Effector memory CD4-positive, alpha-beta T cell (primary cell): ENCODE data around the gene SMIM1.

Experiments
- DNase-seq, 3 donors: peaks; one replicate each; pipeline ENCODE4 v3.0.0-alpha.2; 2020
- H3K27ac ChIP-seq: 2 replicates; pipeline ENCODE4 v1.7.0; 2013; ENCODE audit warnings: mild to moderate bottlenecking, low read length, moderate library complexity; ENCODE audit not compliant: insufficient read depth, poor library complexity, severe bottlenecking
- H3K27me3 ChIP-seq: replicated peaks from 2 replicates; pipeline ENCODE4 v1.7.0; 2013; ENCODE audit warnings: mild to moderate bottlenecking, low read length; ENCODE audit not compliant: insufficient read depth, control insufficient read depth, poor library complexity, severe bottlenecking
- H3K36me3 ChIP-seq: 2 replicates; pipeline ENCODE4 v1.7.0; 2013; ENCODE audit warnings: mild to moderate bottlenecking, low read length, moderate library complexity; ENCODE audit not compliant: control insufficient read depth, insufficient read depth
- H3K4me1 ChIP-seq: 2 replicates; pipeline ENCODE4 v1.7.0; 2013; ENCODE audit warnings: low read length, mild to moderate bottlenecking; ENCODE audit not compliant: control insufficient read depth, insufficient read depth, poor library complexity, severe bottlenecking
- H3K4me3 ChIP-seq: 2 replicates; pipeline ENCODE4 v1.7.0; 2013; ENCODE audit warnings: low read length, low read depth, mild to moderate bottlenecking; ENCODE audit not compliant: insufficient read depth, poor library complexity, severe bottlenecking
- H3K9me3 ChIP-seq: 2 replicates; pipeline ENCODE4 v1.7.0; 2013; ENCODE audit warnings: mild to moderate bottlenecking, low read length, moderate library complexity; ENCODE audit not compliant: control insufficient read depth

The SMIM1 gene

DNA sequence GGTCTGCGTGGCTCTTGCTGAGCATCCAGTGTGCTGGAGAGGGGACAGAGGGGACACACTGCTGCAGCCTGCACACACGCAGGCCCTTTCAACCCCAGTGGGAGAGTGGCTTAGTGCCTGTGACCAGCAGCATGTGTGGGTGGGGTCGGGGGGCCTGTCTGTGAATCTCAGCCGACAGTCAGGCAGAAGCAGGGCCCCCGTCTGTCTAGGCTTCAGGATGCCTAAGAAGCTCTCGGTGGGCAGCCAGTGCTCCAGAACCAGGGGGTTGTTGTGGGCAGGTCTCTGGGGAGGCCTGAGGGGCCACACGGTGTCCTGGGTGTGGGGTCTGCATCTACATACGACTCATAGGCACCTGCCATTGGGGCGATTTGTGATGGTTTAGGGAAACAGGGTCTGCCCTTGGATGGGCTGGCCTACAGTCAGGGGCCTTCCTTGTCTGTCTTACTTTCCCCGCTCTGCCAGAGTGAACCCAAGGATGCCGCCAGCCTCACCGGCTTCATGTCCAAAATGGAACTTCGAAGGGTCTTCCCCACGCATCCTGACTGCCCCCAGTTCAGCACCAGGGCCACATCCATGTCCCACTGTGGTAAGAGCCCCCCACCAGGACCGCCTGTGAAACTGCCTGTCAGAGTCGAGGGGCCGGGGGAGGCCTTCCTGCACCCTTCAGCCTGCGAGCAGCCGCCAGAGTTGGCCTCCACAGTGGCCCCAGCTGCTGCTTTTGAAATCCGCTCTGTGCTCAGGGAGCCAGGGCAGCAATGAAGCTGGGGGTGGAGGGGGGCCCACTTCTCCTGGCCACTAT is 18.7 kb upstream of the SMIM1 start:
- no peaks in the 10 kb centered on the region for H3K36me3 ChIP-seq
- no peak overlapping the region for H3K27ac ChIP-seq
- DNase-seq, result no peak
- no peaks in the 10 kb centered on the region for H3K27me3 ChIP-seq
- no peak overlapping the region for H3K4me3 ChIP-seq
- no peaks in the 10 kb centered on the region for H3K4me1 ChIP-seq
- H3K9me3 ChIP-seq, result no peaks in the 10 kb centered on the region

DNA sequence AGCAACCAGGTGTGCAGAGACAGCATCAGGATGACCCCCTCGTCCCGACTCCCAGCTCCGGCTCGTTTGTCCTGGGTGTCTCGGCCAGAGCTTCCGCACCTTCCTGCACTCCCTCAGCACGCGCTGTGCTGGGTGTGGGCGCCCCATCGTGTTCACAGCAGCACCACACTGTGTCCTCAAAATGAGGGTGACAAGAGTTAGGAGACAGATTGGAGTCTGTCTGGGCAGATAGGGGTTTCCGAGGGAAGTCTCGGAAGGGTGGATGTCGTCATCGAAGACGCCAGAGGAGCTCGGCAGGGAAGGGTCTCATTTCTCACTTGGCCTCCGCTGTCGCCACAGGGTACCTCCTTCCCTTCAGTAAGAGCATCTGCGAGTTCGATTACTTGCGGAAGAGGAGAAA is 16.2 kb upstream of the SMIM1 start:
- H3K9me3 ChIP-seq, result no peaks in the 10 kb centered on the region
- no peaks in the 10 kb centered on the region for H3K27me3 ChIP-seq
- H3K27ac ChIP-seq, result no peak overlapping the region
- no peak for DNase-seq
- no peaks in the 10 kb centered on the region for H3K36me3 ChIP-seq
- H3K4me1 ChIP-seq, result no peaks in the 10 kb centered on the region
- H3K4me3 ChIP-seq, result no peak overlapping the region

DNA sequence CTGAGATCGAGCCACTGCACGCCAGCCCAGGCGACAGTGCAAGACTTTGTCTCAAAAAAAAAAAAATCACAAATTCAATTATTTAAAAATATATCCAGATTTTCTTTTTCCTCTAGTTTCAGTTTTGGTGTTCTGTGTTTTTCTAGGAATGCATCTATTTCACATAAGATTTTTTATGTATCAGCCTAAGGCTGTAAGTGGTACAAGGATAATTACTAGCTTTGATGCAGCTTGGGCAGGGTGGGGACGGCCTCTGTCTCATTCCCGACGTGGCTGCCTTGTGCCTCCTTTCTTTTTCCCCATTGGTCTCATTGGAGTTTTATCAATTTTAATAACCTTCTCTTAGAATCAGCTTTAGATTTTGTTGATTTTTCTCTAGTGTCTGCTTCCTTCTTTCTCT is 13.4 kb upstream of the SMIM1 start:
- Histone ChIP-seq H3K27ac (no peak overlapping the region), H3K4me3 (no peak overlapping the region), H3K36me3 (no peaks in the 10 kb centered on the region), H3K27me3 (peaks cover 4% of the 10 kb centered on the region), H3K9me3 (no peaks in the 10 kb centered on the region), H3K4me1 (no peaks in the 10 kb centered on the region)
- no peak for DNase-seq

DNA sequence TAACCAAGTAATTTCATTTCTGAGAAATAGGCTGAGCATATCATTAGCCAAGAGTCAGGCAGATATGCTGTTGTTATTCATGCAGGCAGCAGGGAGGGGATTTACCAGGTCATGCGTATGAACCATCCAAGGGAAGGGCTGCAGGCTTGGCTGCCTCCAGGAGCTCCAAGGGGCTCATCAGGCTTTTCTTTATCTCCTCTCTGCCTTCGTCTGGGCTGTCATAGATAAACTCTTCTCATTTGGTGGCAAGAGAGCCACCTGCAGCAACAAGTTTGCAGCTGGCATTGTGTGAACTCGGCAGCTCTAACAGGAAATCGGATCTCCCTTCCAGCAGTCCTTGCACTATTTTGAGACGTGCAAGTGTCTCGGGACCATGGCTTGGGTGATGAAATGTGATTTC is 12.8 kb upstream of the SMIM1 start:
- H3K27me3 ChIP-seq, result peaks cover 4% of the 10 kb centered on the region
- no peaks in the 10 kb centered on the region for H3K9me3 ChIP-seq
- no peaks in the 10 kb centered on the region for H3K36me3 ChIP-seq
- no peak overlapping the region for H3K4me3 ChIP-seq
- no peak for DNase-seq
- H3K27ac ChIP-seq, result no peak overlapping the region
- H3K4me1 ChIP-seq, result no peaks in the 10 kb centered on the region

DNA sequence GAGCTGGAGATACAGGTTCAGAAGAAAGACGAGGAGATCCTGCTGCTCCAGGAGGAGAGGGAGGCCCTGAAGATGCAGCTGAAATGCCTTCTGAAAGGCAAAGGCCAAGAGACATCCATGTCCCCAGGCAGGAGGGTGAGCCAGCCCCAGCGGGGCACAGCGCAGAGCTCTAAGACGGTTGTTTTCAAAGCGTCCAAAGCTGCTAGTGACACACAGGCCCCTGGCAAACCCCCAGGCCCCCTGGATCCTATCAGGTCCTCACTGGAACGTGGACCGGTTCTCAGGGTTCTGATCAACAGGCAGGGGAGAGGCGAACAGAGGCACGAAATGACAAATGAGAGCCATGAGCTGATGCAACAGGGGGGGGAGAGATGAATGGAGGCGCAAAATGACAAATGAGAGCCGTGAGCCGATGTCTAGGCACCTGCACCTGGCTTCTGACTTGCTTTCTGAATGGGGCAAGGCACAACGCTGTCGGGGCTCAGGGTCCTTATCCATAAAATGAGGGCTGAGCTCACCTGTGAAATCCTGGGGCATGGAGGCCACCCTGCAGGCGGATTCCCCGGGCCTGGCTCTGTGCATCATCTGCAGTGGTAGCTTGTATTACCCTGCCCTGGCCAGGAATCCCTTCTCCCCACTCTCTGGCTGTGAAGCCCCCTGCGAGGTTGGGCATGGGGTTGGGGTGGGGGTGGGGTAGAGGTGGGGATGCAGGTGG is 11.1 kb upstream of the SMIM1 start:
- H3K4me3 ChIP-seq, result no peak overlapping the region
- H3K4me1 ChIP-seq, result no peaks in the 10 kb centered on the region
- no peak overlapping the region for H3K27ac ChIP-seq
- no peak for DNase-seq
- H3K36me3 ChIP-seq, result no peaks in the 10 kb centered on the region
- no peaks in the 10 kb centered on the region for H3K9me3 ChIP-seq
- H3K27me3 ChIP-seq, result peaks cover 4% of the 10 kb centered on the region

DNA sequence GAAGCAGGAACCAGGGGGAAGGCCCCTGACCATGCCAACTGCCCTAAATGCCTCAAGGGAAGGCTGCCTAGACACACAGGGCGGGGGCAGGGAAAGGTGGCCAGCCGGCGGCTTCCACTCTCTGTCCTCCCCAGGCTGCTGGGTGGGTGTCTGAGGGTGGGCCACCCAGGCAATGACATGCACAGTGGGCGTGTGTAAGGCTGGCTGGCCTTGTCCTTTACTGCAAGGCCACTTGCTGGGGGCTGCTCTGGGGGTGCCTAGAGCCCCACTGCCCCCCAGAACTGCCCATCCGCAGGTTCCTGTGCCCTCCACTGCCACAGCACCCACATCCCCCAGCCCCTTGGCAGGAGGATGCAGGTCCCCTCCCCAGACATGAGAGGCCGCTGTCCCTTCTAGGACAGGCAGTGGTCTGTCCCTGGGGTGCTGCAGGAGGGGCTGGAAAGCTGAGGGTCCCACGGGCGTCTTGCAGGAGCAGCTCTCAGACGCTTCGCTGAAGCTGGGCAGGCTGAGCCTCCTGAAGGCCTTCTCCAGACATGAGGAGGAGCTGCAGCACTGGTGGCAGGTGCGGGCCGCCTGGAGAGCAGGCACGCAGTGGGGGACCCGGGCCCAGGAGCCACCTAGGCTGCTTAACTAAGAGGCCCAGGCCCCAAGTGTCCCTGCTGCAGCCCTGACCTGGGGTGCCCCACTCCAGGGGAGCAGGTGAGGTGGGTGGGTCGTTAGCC is 10.2 kb upstream of the SMIM1 start:
- H3K4me1 ChIP-seq, result no peaks in the 10 kb centered on the region
- no peaks in the 10 kb centered on the region for H3K9me3 ChIP-seq
- no peak overlapping the region for H3K4me3 ChIP-seq
- DNase-seq, result no peak
- H3K36me3 ChIP-seq, result no peaks in the 10 kb centered on the region
- no peak overlapping the region for H3K27ac ChIP-seq
- H3K27me3 ChIP-seq, result peaks cover 4% of the 10 kb centered on the region

DNA sequence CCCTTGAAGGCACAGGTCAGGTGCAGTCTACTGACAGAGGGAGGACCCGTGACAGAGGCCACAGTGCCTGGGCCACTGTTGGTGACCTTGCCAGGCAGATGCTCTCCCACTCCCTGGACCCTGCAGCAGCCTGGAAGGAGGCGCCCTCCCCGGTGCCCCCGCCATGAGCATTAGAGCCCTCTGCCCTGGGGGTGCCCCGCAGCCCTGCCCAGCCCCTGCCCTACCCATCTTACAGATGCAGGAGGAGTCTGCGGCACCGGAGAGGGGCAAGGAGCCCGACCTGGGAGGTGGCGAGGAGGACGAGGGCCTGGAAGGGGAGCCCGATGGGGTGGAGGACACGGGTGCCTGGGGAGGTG is 9.7 kb upstream of the SMIM1 start:
- no peak for DNase-seq
- no peaks in the 10 kb centered on the region for H3K36me3 ChIP-seq
- no peaks in the 10 kb centered on the region for H3K4me1 ChIP-seq
- H3K27me3 ChIP-seq, result peaks cover 4% of the 10 kb centered on the region
- H3K4me3 ChIP-seq, result no peak overlapping the region
- H3K27ac ChIP-seq, result no peak overlapping the region
- no peaks in the 10 kb centered on the region for H3K9me3 ChIP-seq

DNA sequence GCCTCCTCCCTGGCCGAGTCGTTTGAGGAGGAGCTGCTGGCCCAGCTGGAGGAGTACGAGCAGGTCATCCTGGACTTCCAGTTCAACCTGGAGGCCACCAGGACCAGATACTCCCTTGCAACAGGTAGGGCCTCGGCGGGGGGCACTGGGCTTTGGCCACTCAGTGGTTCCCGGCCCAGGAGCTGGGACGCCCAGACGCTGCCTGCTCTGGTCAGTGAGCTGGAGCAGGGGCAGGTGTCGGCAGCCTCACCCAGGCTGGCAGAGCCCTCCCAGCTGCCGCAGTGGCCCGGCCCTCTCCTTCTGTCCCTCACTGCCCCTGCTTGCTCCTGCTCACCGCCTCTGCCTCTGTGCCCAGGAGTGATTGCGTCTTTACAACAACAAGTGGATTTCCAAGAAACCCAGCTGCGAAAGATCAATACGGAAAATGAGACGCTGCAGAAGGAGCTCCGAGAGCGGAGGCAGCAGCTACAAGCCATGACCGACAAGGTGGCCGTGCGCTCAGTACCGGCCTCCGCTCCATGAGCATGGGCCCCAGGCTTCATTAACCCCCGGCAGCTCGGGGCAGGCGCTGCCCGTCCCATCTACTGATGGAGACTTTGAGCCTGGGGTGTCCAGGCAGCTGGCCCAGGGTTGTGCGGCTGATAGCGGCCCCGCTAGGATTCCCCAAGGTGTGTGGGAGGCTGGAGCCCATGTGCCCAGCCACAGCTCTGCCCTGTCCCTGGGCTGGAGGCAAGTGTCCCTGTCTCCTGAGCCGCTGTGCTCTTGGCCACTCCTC is 9.0 kb upstream of the SMIM1 start:
- H3K27me3 ChIP-seq, result peaks cover 4% of the 10 kb centered on the region
- no peaks in the 10 kb centered on the region for H3K36me3 ChIP-seq
- DNase-seq, result no peak
- H3K4me1 ChIP-seq, result no peaks in the 10 kb centered on the region
- no peak overlapping the region for H3K4me3 ChIP-seq
- H3K9me3 ChIP-seq, result no peaks in the 10 kb centered on the region
- H3K27ac ChIP-seq, result no peak overlapping the region

DNA sequence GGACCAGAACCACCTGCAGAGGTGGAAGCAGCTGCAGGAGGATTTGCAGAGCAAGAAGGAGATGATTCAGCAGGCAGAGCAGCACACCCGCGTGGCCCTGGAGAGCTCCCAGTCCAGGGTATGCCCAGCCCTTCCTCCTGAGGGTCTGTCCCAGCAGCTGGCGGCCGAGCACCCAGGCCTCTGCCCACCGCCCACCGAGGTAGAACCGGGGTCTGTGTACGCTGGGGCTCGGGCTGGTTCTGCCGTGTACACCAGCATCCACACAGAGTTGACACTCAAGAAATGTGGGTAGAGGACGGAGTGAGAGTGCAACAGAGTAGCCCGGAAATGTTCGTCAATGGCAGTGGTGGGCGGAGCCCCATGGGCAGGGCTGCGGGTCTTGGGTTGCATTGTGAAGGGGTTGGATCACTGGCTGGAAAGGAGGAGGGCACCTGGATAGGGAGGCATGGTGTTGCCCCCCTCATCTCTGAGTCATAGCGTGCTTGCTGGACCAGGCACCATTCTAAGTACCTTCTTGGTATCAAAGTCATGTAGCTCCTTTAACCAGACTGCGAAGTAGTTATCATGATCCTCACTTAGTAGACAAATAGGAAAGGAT is 5.1 kb upstream of the SMIM1 start:
- Histone ChIP-seq H3K36me3 (no peaks in the 10 kb centered on the region), H3K4me1 (peaks cover 11% of the 10 kb centered on the region), H3K9me3 (no peaks in the 10 kb centered on the region), H3K27ac (no peak overlapping the region), H3K4me3 (no peak overlapping the region), H3K27me3 (peaks cover 4% of the 10 kb centered on the region)
- DNase-seq, result no peak
